Hypothalamus (tissue), 51 donors: ENCODE measurements around the gene DNA2.

ENCODE experiments used
- DNase-seq, 51 donors: peaks; one replicate each; lab custom pipeline; 2025; lab: John Stamatoyannopoulos, UW

DNA2 gene

GRCh38 chr10:68365611-68366010, 106.2 kb downstream of the DNA2 start:
- no peak for DNase-seq

GRCh38 chr10:68364101-68364886, 107.5 kb downstream of the DNA2 start:
- DNase-seq = no peak
